SU-DHL-6 (cell line): ENCODE data around the gene STARD4.

Experiments
- H2AFZ ChIP-seq: fragments of 200-600 bp; sonication (generic); 2 replicates; pipeline ENCODE4 v1.6.1; 2014; ENCODE audit warnings: low read depth, mild to moderate bottlenecking, moderate library complexity, mixed read lengths, antibody characterized with exemption, low read length; ENCODE audit not compliant: severe bottlenecking
- H3F3A ChIP-seq: fragments of 200-600 bp; shearing (Covaris generic); 2 replicates; pipeline ENCODE4 v1.6.0; 2016; ENCODE audit warnings: antibody characterized with exemption, mild to moderate bottlenecking; ENCODE audit not compliant: insufficient read depth
- H3K27ac ChIP-seq: fragments of 200-600 bp; sonication (generic); 2 replicates; pipeline ENCODE4 v1.5.1; 2016; ENCODE audit warnings: low read depth, mild to moderate bottlenecking, low read length, moderate library complexity, mixed read lengths
- H3K27me3 ChIP-seq: fragments of 200-600 bp; sonication (generic), shearing (Covaris generic); 2 replicates; pipeline ENCODE4 v1.6.0; 2014; ENCODE audit warnings: mild to moderate bottlenecking, low read length
- H3K36me3 ChIP-seq: fragments of 200-600 bp; sonication (generic); 2 replicates; pipeline ENCODE4 v1.6.1; 2014; ENCODE audit warnings: mild to moderate bottlenecking, low read length, mixed read lengths
- H3K4me2 ChIP-seq: fragments of 300-600, 200-600 bp; shearing (Covaris generic), sonication (generic); 2 replicates; pipeline ENCODE4 v1.6.0; 2014; ENCODE audit warnings: low read length, low read depth, mild to moderate bottlenecking; ENCODE audit not compliant: poor library complexity, severe bottlenecking
- H3K4me3 ChIP-seq: fragments of 200-600 bp; sonication (generic); 2 replicates; pipeline ENCODE4 v1.5.1; 2014; ENCODE audit warnings: antibody characterized with exemption, low read length, mild to moderate bottlenecking, mixed read lengths; ENCODE audit not compliant: insufficient read depth, poor library complexity, severe bottlenecking
- H3K79me2 ChIP-seq: fragments of 200-600 bp; sonication (generic); 2 replicates; pipeline ENCODE4 v1.6.1; 2014; ENCODE audit warnings: mild to moderate bottlenecking, low read length, moderate library complexity; ENCODE audit not compliant: insufficient read depth
- H3K9ac ChIP-seq: fragments of 200-600 bp; sonication (generic); 2 replicates; pipeline ENCODE4 v1.7.0; 2014; ENCODE audit warnings: mild to moderate bottlenecking, low read length
- H3K9me2 ChIP-seq: fragments of 200-600 bp; sonication (generic); replicated peaks from 2 replicates; pipeline ENCODE4 v1.6.1; 2014; ENCODE audit warnings: low read length; ENCODE audit not compliant: insufficient read depth
- H3K9me3 ChIP-seq: fragments of 200-600 bp; sonication (generic); 2 replicates; pipeline ENCODE4 v1.6.1; 2014; ENCODE audit warnings: low read length, mixed read lengths; ENCODE audit not compliant: insufficient read depth
- H4K20me1 ChIP-seq: fragments of 200-600 bp; sonication (generic); 2 replicates; pipeline ENCODE4 v1.6.1; 2014; ENCODE audit warnings: low read depth, mild to moderate bottlenecking, antibody characterized with exemption, low read length, moderate library complexity, mixed read lengths
- EZH2phosphoT487 ChIP-seq: fragments of 200-600 bp; sonication (generic), shearing (Covaris generic); conservative IDR thresholded peaks from 2 replicates; pipeline ENCODE4 v1.6.1; 2018; ENCODE audit warnings: mild to moderate bottlenecking, antibody characterized with exemption, low read length, moderate library complexity, mixed read lengths
- TF ChIP-seq, protein P1 (sequence below): fragments of 200-600 bp; sonication (generic); IDR thresholded peaks from one replicate; pipeline ENCODE4 v1.5.1; 2017; ENCODE audit warnings: antibody characterized with exemption, mild to moderate bottlenecking, low read length, moderate library complexity; ENCODE audit not compliant: insufficient read depth, poor library complexity, severe bottlenecking

Gene STARD4

DNA sequence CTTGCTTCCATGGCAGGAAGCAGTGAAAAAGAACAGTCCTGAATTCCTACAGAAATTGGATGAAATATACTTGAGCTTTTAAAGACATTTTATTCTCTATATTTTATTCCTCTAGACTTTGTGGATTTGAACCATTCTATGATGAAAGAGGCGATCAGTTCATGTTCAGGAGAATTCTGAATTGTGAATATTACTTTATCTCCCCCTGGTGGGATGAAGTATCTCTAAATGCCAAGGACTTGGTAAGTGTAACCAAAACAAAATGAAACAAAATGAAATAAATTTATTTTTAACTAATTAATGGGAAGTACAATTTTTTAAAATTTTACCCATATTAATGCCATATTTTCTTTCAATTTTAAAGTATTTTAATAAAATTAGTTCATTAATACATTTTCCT lies 34.1 kb downstream of the STARD4 start:
- Histone ChIP-seq H3K36me3 (no peaks in the 10 kb centered on the region), H3K9ac (no peak overlapping the region), H3K9me2 (no peaks in the 10 kb centered on the region), H4K20me1 (no peaks in the 10 kb centered on the region), H3K27me3 (no peaks in the 10 kb centered on the region), H3F3A (no peaks in the 10 kb centered on the region), H3K27ac (no peak overlapping the region), H3K9me3 (no peaks in the 10 kb centered on the region), H3K4me3 (no peak overlapping the region), H3K79me2 (no peaks in the 10 kb centered on the region), H2AFZ (no peak overlapping the region), H3K4me2 (no peak overlapping the region)
- no peak for TF ChIP-seq EZH2phosphoT487
- TF ChIP-seq, protein P1, sequence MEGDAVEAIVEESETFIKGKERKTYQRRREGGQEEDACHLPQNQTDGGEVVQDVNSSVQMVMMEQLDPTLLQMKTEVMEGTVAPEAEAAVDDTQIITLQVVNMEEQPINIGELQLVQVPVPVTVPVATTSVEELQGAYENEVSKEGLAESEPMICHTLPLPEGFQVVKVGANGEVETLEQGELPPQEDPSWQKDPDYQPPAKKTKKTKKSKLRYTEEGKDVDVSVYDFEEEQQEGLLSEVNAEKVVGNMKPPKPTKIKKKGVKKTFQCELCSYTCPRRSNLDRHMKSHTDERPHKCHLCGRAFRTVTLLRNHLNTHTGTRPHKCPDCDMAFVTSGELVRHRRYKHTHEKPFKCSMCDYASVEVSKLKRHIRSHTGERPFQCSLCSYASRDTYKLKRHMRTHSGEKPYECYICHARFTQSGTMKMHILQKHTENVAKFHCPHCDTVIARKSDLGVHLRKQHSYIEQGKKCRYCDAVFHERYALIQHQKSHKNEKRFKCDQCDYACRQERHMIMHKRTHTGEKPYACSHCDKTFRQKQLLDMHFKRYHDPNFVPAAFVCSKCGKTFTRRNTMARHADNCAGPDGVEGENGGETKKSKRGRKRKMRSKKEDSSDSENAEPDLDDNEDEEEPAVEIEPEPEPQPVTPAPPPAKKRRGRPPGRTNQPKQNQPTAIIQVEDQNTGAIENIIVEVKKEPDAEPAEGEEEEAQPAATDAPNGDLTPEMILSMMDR: no peak

DNA sequence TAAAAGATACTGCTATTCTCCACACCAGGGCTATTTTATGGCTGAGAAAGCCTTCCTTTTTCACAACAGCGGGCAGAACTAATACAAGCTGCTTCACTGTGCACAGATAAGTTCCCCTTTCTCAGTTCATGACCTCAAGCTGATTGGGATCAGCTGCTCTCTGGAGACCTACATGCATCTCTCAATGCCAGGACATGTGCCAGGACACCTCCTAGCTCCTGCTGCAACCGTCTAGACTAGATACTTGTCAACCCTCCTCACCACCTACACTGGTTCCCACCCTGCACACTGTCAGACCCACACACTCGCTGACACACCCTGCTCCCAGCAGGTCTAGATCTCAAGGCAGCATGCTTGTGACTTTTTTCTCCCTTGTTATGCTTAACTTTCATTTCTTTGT lies 39.8 kb downstream of the STARD4 start:
- H2AFZ ChIP-seq: no peak overlapping the region
- no peaks in the 10 kb centered on the region for H3K27me3 ChIP-seq
- H3K27ac ChIP-seq: no peak overlapping the region
- no peak overlapping the region for H3K4me2 ChIP-seq
- H4K20me1 ChIP-seq: no peaks in the 10 kb centered on the region
- no peaks in the 10 kb centered on the region for H3K79me2 ChIP-seq
- H3K9me3 ChIP-seq: no peaks in the 10 kb centered on the region
- H3K36me3 ChIP-seq: no peaks in the 10 kb centered on the region
- H3K9me2 ChIP-seq: no peaks in the 10 kb centered on the region
- H3F3A ChIP-seq: no peaks in the 10 kb centered on the region
- no peak overlapping the region for H3K9ac ChIP-seq
- H3K4me3 ChIP-seq: no peak overlapping the region
- TF ChIP-seq EZH2phosphoT487: no peak
- TF ChIP-seq, protein P1: no peak

DNA sequence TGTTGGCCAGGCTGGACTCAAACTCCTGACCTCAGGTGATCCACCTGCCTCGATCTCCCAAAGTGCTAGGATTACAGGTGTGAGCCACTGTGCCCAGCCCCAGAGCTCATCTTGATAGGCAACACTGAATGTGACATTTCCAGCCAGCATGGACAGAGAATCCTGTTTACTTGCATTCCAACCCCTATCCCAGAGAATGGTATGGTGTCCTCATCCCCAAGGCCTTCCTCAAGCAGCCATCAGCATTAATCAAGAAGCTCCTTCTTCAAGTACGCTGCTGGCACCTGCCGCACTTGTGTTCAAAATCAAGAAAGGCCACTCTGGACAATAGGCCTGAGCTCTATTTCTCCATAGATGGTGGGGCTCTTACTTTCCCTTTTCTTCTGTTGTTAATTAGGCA lies 40.2 kb downstream of the STARD4 start:
- no peaks in the 10 kb centered on the region for H3K9me2 ChIP-seq
- no peaks in the 10 kb centered on the region for H4K20me1 ChIP-seq
- no peaks in the 10 kb centered on the region for H3F3A ChIP-seq
- H3K9me3 ChIP-seq: no peaks in the 10 kb centered on the region
- no peak overlapping the region for H3K4me3 ChIP-seq
- no peak overlapping the region for H3K27ac ChIP-seq
- no peak overlapping the region for H3K9ac ChIP-seq
- no peaks in the 10 kb centered on the region for H3K79me2 ChIP-seq
- no peaks in the 10 kb centered on the region for H3K27me3 ChIP-seq
- H2AFZ ChIP-seq: no peak overlapping the region
- TF ChIP-seq EZH2phosphoT487: no peak
- TF ChIP-seq, protein P1: no peak
- H3K4me2 ChIP-seq: no peak overlapping the region
- no peaks in the 10 kb centered on the region for H3K36me3 ChIP-seq

DNA sequence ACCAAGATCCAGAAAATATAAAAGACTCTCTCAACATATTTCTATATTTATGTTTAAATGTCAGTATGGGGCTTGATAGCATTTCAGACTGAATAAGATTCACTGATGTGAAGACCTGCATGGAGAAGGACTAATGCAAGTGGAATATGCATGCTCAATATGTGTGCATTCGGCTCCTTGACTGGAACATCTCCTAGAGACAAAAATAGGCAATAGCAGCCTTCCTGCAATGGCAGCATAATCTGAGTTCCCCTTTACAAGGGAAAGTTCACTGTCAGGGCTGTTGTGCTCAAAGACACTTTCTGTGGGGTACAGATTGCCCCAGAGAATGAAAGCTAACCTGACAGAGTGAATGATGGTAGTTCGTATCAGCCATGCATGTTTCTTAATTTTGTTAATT lies 42.4 kb downstream of the STARD4 start:
- H2AFZ ChIP-seq: no peak overlapping the region

More for the DNA sequence above, 42.4 kb downstream of the STARD4 start:
- Histone ChIP-seq H3K9ac (no peak overlapping the region), H3K9me3 (no peaks in the 10 kb centered on the region), H3K79me2 (no peaks in the 10 kb centered on the region), H3F3A (no peaks in the 10 kb centered on the region), H4K20me1 (no peaks in the 10 kb centered on the region), H3K4me3 (no peak overlapping the region), H3K9me2 (no peaks in the 10 kb centered on the region), H3K36me3 (no peaks in the 10 kb centered on the region), H3K27me3 (no peaks in the 10 kb centered on the region), H3K4me2 (no peak overlapping the region), H3K27ac (no peak overlapping the region)
- TF ChIP-seq, protein P1: no peak
- no peak for TF ChIP-seq EZH2phosphoT487
